SK-N-MC (cell line): ENCODE results near the gene GRIK4.

Source experiments
- FOXP2 ChIP-seq: optimal IDR thresholded peaks from 2 replicates; pipeline ENCODE3; 2011; ENCODE audit warnings: mild to moderate bottlenecking, moderate library complexity; ENCODE audit not compliant: insufficient read depth; ENCODE audit errors: extremely low read length, control extremely low read depth
- POLR2AphosphoS5 ChIP-seq: IDR thresholded peaks from 2 replicates; pipeline ENCODE4 v1.6.1; 2012; ENCODE audit warnings: mild to moderate bottlenecking, low read depth, low read length, borderline replicate concordance

DNA sequence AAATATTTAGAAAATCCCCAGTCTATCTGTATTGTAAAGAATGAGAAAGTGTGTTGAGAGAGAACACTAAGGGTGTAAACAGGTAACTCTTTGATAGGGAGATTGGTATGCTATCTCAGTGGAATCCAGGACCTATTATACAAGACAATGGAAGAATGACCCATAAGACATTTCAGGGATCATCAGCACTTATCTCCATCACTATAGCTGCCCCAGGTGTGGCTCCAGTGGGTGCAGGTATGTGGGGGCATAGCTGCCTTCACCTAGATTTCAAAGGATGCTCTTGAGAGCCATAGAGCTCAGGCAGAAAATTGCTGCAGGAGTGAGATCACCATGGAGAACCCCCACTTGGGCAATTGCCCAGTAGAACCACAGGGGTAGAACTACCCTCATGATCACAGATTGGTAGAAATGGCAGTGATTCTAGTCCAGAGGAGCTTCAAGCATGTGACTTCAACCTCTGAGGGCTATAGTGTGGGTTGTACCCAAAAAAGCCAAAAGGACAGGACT is 260.1 kb downstream of the GRIK4 start:
- TF ChIP-seq FOXP2 (no peak), POLR2AphosphoS5 (no peak)
